MM.1S (cell line): ENCODE data around the gene C10orf90.

Experiments
- DNase-seq: peaks from one replicate; pipeline ENCODE4 v3.0.0-alpha.2; 2015
- H2AFZ ChIP-seq: fragments of 300-600 bp; sonication (generic); 2 replicates; pipeline ENCODE4 v1.6.0; 2016; ENCODE audit warnings: antibody characterized with exemption, low read length
- H3F3A ChIP-seq: fragments of 300-600 bp; sonication (generic); 2 replicates; pipeline ENCODE4 v1.6.1; 2016; ENCODE audit warnings: mild to moderate bottlenecking, antibody characterized with exemption, low read length, moderate library complexity, mixed read lengths; ENCODE audit not compliant: insufficient read depth
- H3K27ac ChIP-seq: fragments of 300-600 bp; sonication (generic); 2 replicates; pipeline ENCODE4 v1.5.1; 2016; ENCODE audit warnings: mild to moderate bottlenecking, low read length
- H3K27me3 ChIP-seq: fragments of 300-600 bp; sonication (generic); replicated peaks from 2 replicates; pipeline ENCODE4 v1.6.0; 2016; ENCODE audit warnings: low read length; ENCODE audit not compliant: insufficient read depth
- H3K36me3 ChIP-seq: fragments of 300-600 bp; sonication (generic); replicated peaks from 2 replicates; pipeline ENCODE4 v1.6.1; 2016; ENCODE audit warnings: mild to moderate bottlenecking, low read length, mixed read lengths; ENCODE audit not compliant: insufficient read depth
- H3K4me1 ChIP-seq: fragments of 300-600 bp; sonication (generic); 2 replicates; pipeline ENCODE4 v1.6.1; 2016; ENCODE audit warnings: low read length, mixed read lengths
- H3K4me2 ChIP-seq: fragments of 300-600 bp; sonication (generic); 2 replicates; pipeline ENCODE4 v1.6.0; 2016; ENCODE audit warnings: low read depth, low read length
- H3K4me3 ChIP-seq: fragments of 300-600 bp; sonication (generic); 2 replicates; pipeline ENCODE4 v1.5.1; 2016; ENCODE audit warnings: low read length, mixed read lengths
- H3K79me2 ChIP-seq: fragments of 300-600 bp; sonication (generic); 2 replicates; pipeline ENCODE4 v1.6.1; 2016; ENCODE audit warnings: mixed run types, low read length, mixed read lengths
- H3K9ac ChIP-seq: fragments of 300-600 bp; sonication (generic); 2 replicates; pipeline ENCODE4 v1.6.1; 2016; ENCODE audit warnings: low read length, mixed read lengths
- H3K9me2 ChIP-seq: fragments of 300-600 bp; sonication (generic); replicated peaks from 2 replicates; pipeline ENCODE4 v1.6.1; 2016; ENCODE audit warnings: mild to moderate bottlenecking, low read length, mixed read lengths; ENCODE audit not compliant: insufficient read depth
- H3K9me3 ChIP-seq: fragments of 300-600 bp; sonication (generic); replicated peaks from 2 replicates; pipeline ENCODE4 v1.6.1; 2016; ENCODE audit warnings: mild to moderate bottlenecking, low read length, mixed read lengths; ENCODE audit not compliant: insufficient read depth
- H4K20me1 ChIP-seq: fragments of 300-600 bp; sonication (generic); 2 replicates; pipeline ENCODE4 v1.6.1; 2016; ENCODE audit warnings: mild to moderate bottlenecking, low read length, moderate library complexity, mixed read lengths; ENCODE audit not compliant: insufficient read depth
- EZH2 ChIP-seq: fragments of 300-600 bp; sonication (generic); optimal IDR thresholded peaks from 2 replicates; pipeline ENCODE3; 2017; ENCODE audit warnings: low read depth, mild to moderate bottlenecking, antibody characterized with exemption, low read length, mixed read lengths
- EZH2phosphoT487 ChIP-seq: fragments of 300-600 bp; sonication (generic); IDR thresholded peaks from 2 replicates; pipeline ENCODE4 v1.6.1; 2018; ENCODE audit warnings: antibody characterized with exemption, low read length
- TF ChIP-seq, protein P1 (sequence below): fragments of 300-600 bp; sonication (generic); IDR thresholded peaks from 2 replicates; pipeline ENCODE4 v1.5.1; 2016; ENCODE audit warnings: antibody characterized with exemption, low read length, mixed read lengths

Gene C10orf90

DNA sequence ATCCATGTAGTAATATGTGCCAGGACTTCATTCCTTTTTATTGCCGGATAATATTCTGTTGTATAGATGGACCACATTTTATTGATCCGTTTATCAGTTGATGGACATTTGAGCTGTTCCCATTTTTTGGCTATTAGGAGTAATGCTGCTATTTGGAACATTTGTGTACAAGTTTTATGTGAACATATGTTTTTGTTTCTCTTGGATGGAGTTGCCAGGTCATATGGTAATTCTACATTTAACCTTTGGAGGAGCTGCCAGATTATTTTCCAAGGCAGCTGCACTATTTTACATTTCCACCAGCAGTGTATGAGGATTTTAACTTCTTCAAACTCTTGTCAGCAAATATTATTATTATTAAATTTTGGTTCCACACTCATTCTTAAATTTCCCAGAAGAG, 59.2 kb downstream of the C10orf90 start:
- H3K36me3 ChIP-seq = no peaks in the 10 kb centered on the region
- H3K4me1 ChIP-seq = no peaks in the 10 kb centered on the region
- no peak overlapping the region for H3K27ac ChIP-seq
- H4K20me1 ChIP-seq = no peaks in the 10 kb centered on the region
- H3F3A ChIP-seq = no peaks in the 10 kb centered on the region
- no peak overlapping the region for H3K4me3 ChIP-seq
- no peaks in the 10 kb centered on the region for H3K9me2 ChIP-seq
- H2AFZ ChIP-seq = no peak overlapping the region
- no peaks in the 10 kb centered on the region for H3K9me3 ChIP-seq
- TF ChIP-seq EZH2phosphoT487 (no peak), EZH2 (no peak)
- TF ChIP-seq, protein P1, sequence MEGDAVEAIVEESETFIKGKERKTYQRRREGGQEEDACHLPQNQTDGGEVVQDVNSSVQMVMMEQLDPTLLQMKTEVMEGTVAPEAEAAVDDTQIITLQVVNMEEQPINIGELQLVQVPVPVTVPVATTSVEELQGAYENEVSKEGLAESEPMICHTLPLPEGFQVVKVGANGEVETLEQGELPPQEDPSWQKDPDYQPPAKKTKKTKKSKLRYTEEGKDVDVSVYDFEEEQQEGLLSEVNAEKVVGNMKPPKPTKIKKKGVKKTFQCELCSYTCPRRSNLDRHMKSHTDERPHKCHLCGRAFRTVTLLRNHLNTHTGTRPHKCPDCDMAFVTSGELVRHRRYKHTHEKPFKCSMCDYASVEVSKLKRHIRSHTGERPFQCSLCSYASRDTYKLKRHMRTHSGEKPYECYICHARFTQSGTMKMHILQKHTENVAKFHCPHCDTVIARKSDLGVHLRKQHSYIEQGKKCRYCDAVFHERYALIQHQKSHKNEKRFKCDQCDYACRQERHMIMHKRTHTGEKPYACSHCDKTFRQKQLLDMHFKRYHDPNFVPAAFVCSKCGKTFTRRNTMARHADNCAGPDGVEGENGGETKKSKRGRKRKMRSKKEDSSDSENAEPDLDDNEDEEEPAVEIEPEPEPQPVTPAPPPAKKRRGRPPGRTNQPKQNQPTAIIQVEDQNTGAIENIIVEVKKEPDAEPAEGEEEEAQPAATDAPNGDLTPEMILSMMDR = no peak
- no peak for DNase-seq
- no peak overlapping the region for H3K4me2 ChIP-seq
- H3K27me3 ChIP-seq = no peaks in the 10 kb centered on the region
- no peaks in the 10 kb centered on the region for H3K79me2 ChIP-seq
- no peak overlapping the region for H3K9ac ChIP-seq

DNA sequence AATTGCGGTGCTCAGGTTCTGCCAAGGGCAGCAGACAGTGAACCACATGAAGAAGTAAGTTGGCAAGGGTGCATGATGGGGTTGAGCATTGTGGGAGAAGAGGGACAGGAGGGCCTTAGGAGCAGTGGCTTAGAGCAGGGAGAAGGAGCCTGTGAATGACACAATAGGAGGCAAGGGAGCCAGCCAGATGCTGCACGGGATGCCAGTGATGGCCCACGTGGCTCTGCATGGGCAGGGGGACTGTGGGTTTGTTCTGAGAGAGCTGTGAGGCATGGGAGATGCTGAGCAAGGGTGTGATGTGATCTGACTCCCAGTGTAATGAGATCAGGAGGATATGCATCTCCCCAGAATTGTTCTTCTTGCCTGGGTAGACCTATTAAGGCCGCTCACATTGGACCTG, 60.9 kb downstream of the C10orf90 start:
- H2AFZ ChIP-seq = no peak overlapping the region
- H3K4me3 ChIP-seq = no peak overlapping the region
- H4K20me1 ChIP-seq = no peaks in the 10 kb centered on the region
- DNase-seq = no peak
- TF ChIP-seq, protein P1 = no peak
- TF ChIP-seq EZH2phosphoT487 (no peak), EZH2 (no peak)
- no peaks in the 10 kb centered on the region for H3K9me2 ChIP-seq
- H3K27me3 ChIP-seq = no peaks in the 10 kb centered on the region
- no peaks in the 10 kb centered on the region for H3K4me1 ChIP-seq
- H3K9me3 ChIP-seq = no peaks in the 10 kb centered on the region
- no peaks in the 10 kb centered on the region for H3K79me2 ChIP-seq
- H3K36me3 ChIP-seq = no peaks in the 10 kb centered on the region
- H3K9ac ChIP-seq = no peak overlapping the region
- no peak overlapping the region for H3K27ac ChIP-seq
- H3F3A ChIP-seq = no peaks in the 10 kb centered on the region
- no peak overlapping the region for H3K4me2 ChIP-seq

DNA sequence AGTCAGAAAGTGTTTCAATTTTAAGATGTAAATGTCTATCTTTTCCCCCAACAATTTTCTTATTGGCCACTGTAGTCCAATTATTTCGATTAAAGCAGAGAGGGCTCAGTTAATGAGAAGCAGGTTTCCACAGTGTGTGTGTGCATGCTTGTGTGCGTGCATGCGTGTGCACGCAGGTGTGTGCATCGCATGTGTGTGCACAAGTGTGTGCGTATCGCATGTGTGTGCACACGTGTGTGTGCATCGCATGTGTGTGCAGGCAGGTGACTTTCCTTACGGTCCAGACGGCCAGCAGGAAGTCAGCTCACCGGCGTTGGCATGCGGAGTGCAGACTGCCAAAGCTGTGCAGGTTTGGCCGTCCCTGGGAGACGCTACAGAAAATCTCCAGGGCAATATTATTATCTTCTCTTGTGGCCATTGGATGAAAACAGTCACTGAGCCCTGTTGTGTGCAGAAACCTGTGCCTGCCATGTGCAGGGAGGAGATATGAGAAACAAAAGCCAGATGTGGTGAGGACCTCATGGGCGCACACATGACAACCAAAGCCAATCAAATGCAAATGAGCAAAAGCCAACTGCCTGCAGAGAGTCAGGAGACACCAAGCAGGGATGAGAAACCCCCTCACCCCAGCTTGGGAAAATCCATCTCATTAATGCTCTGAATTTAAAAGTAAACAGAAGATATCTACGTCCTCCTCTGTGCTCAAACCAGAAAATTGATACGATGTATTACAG, 70.4 kb downstream of the C10orf90 start:
- no peak overlapping the region for H3K4me2 ChIP-seq
- H3K4me3 ChIP-seq = no peak overlapping the region
- H3K79me2 ChIP-seq = no peaks in the 10 kb centered on the region
- H3K27ac ChIP-seq = no peak overlapping the region
- TF ChIP-seq, protein P1 = no peak
- TF ChIP-seq EZH2 (no peak), EZH2phosphoT487 (no peak)
- no peaks in the 10 kb centered on the region for H3F3A ChIP-seq
- no peak overlapping the region for H2AFZ ChIP-seq
- H4K20me1 ChIP-seq = no peaks in the 10 kb centered on the region
- no peaks in the 10 kb centered on the region for H3K27me3 ChIP-seq
- no peaks in the 10 kb centered on the region for H3K9me2 ChIP-seq
- H3K9ac ChIP-seq = no peak overlapping the region
- H3K4me1 ChIP-seq = no peaks in the 10 kb centered on the region
- H3K9me3 ChIP-seq = no peaks in the 10 kb centered on the region
- no peaks in the 10 kb centered on the region for H3K36me3 ChIP-seq
- DNase-seq = no peak
